Measurements from ENCODE around the gene VGF. TPM values are rescaled to one million over a fixed set of nuclear protein-coding genes. Genes with fewer than 3 reads are reported as not detected.
A peak's percentile ranks its signal among the peaks of the same experiment; 100 is the strongest.

The VGF gene
- total RNA-seq, 2 experiments from 2014 or later = 0.29 to 0.53 TPM

DNA sequence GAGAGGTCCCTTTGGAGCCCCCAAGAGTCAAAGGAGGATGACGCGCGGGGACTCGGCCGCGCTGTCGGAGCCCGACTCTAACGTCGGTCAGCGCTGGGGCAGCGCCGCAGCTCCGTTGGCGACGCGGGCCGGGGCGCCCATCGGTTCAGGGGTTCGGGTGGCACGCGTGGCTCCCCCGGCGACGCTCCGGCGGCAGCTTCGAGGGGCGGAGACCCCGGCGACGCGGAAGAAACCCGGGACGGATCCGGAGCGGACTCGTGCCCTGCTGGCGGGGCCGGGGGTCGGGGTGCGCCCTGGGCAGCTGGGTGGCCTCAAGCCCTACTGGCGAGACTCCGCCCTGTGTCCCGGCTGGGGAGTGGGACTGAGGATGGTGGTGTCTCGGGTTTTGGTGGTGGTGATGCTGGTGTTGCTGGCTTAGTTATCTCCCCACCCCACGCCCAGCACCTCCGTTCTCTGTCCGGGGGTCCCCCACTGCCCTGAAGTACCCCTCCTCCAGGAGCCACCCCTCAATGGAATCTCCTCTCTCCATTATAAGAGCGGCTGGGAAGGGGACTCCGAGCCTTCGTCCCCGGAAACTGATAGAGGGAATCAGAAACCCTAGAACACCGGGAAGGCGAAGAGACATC, 14.9 kb upstream of the VGF start, which contains the start of gene NAT16:
Gene NAT16, minus strand, starts transcription at position 164 of the 626 bp plus-strand sequence. CDS start 5,486 bp downstream, outside the sequence.
- Mint-ChIP-seq H3K27ac (no peak within 1 kb of the TSS), H3K36me3 (ENCODE audit: low read depth) (no peaks in the 10 kb centered on the region), H3K4me1 (ENCODE audit: low read depth) (peaks cover 2% of the 10 kb centered on the region), H3K27me3 (ENCODE audit: low read depth) (peaks cover 63% of the 10 kb centered on the region), H3K4me3 (no peak within 1 kb of the TSS), H3K9me3 (ENCODE audit: insufficient read depth) (no peaks in the 10 kb centered on the region)
- POLR2A ChIA-PET = no interaction called here
- CTCF ChIA-PET = interaction anchor here (1.8 kb wide), 1 partner anchor 36 kb away, joined by 5 read pairs; no protein-coding TSS in a partner anchor
- DNase-seq (no peak), ATAC-seq (no peak)

DNA sequence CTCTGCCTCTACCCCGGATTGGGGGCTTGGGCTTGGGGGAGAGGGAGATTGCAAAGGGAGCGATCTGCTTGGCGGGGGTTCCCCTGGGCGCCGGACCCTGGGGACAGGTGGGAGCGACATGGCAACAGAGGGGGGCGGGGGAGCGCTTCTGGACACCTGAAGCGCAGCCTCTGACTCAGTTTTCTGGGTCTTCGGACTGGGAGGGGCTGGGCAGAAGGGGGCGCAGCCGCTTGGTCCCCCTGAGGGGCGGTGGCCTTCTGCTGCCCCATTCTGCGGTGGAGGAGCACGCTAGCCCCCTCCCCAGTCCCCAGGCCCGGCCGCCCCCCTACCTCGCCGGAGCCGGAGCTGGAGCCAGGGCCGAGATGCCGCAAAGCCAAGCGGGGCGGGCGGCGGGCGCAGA, 14.3 kb upstream of the VGF start:
- ChIA-PET CTCF (interaction anchor here (1.8 kb wide), 1 partner anchor 36 kb away, joined by 5 read pairs; no protein-coding TSS in a partner anchor), POLR2A (no interaction called here)
- DNase-seq = no peak
- no peaks in the 10 kb centered on the region for H3K36me3 Mint-ChIP-seq (ENCODE audit: low read depth)
- peaks cover 2% of the 10 kb centered on the region for H3K4me1 Mint-ChIP-seq (ENCODE audit: low read depth)
- no peaks in the 10 kb centered on the region for H3K9me3 Mint-ChIP-seq (ENCODE audit: insufficient read depth)
- H3K27me3 Mint-ChIP-seq (ENCODE audit: low read depth) = peaks cover 65% of the 10 kb centered on the region
- H3K4me3 Mint-ChIP-seq = no peak overlapping the region
- ATAC-seq = no peak
- H3K27ac Mint-ChIP-seq = no peak overlapping the region

- Mint-ChIP-seq H3K27me3 (ENCODE audit: low read depth) (peaks cover 70% of the 10 kb centered on the region), H3K9me3 (ENCODE audit: insufficient read depth) (no peaks in the 10 kb centered on the region), H3K4me3 (no peak overlapping the region), H3K27ac (no peak overlapping the region), H3K4me1 (ENCODE audit: low read depth) (peaks cover 8% of the 10 kb centered on the region), H3K36me3 (ENCODE audit: low read depth) (no peaks in the 10 kb centered on the region)
- no peak for DNase-seq
- ChIA-PET POLR2A (no interaction called here), CTCF (no interaction called here)
- ATAC-seq = no peak
These were observed 13.7 kb upstream of the VGF start for GRCh38 chr7:101179117-101179516.

DNA sequence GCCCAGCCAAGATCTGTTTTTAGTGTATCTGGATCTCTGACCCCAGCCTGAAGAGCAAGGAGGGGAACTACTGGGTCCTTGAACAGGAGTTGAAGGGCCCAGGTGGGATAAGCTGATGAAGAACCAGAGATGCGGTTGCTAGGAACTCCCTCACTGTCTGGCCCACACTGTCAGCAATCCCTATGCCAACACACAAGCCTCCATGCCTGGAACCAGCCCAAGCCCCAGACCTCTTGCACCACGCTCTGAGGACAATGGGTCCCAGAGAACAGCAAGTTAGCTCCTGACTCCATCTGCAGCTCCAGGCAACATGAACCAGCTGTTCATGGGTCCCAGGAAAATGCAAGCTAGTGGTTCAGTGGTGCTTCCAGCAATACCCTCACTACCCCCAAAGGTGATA, 12.3 kb upstream of the VGF start:
- peaks cover 80% of the 10 kb centered on the region for H3K27me3 Mint-ChIP-seq (ENCODE audit: low read depth)
- ATAC-seq = no peak
- no peak overlapping the region for H3K4me3 Mint-ChIP-seq
- DNase-seq = no peak
- ChIA-PET CTCF (interaction anchor here (1.1 to 2.7 kb wide), 4 partner anchors 10 to 40 kb away, joined by 3 to 14 read pairs (median 8); partner anchors contain the start of genes PLOD3 and ZNHIT1), POLR2A (no interaction called here)
- no peak overlapping the region for H3K27ac Mint-ChIP-seq
- peaks cover 18% of the 10 kb centered on the region for H3K4me1 Mint-ChIP-seq (ENCODE audit: low read depth)
- H3K36me3 Mint-ChIP-seq (ENCODE audit: low read depth) = no peaks in the 10 kb centered on the region
- H3K9me3 Mint-ChIP-seq (ENCODE audit: insufficient read depth) = no peaks in the 10 kb centered on the region

DNA sequence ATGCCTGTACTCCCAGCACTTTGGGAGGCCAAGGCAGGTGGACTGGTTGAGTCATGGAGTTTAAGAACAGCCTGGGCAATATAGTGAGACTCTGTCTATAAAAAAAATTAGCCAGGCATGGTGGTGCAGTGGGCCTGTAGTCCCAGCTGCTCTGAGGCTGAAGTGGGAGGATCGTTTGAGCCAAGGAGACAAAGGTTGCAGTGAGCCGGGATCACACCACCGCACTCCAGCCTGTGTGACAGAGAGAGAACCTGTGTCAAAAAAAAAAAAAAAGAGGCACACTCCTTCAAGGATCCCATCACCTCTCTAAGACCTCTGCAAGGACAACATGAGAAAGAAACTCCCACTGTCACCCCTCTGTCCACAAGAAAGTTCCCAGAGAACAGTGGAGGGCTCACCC, 10.3 kb upstream of the VGF start:
- CTCF ChIA-PET = interaction anchor here (2.7 to 2.8 kb wide), 2 partner anchors 17 to 32 kb away, joined by 14 to 19 read pairs; no protein-coding TSS in a partner anchor
- H3K9me3 Mint-ChIP-seq (ENCODE audit: insufficient read depth) = no peaks in the 10 kb centered on the region
- no peaks in the 10 kb centered on the region for H3K36me3 Mint-ChIP-seq (ENCODE audit: low read depth)
- ATAC-seq = no peak
- no peak overlapping the region for H3K27ac Mint-ChIP-seq
- H3K27me3 Mint-ChIP-seq (ENCODE audit: low read depth) = peaks cover 83% of the 10 kb centered on the region
- peaks cover 33% of the 10 kb centered on the region for H3K4me1 Mint-ChIP-seq (ENCODE audit: low read depth)
- POLR2A ChIA-PET = no interaction called here
- H3K4me3 Mint-ChIP-seq = no peak overlapping the region
- no peak for DNase-seq

DNA sequence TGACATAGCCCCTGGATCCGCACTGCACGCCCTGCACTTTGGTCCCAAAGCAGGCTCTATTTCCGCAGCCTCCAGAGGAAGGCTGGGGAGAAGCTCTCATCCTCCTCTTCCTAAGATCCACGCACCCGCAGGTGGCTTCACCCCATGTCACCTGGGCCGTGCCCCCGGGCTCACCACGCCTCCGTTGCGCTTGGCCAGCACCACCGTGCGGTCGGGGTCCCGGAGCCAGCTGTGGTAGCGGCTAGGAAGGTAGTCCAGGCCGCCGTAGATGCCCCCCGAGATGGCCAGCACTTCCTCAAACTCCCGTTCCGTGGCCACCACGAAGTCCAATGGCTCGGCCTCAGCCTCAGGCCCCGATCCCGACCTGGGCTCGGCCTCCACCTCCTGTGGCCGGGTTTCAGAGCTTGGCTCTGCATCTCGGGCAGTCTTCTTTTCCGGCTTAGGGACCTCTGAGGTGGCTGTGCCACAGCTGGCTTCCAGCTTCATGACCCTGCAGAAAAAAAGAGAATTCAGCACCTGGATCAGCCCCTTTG, 9.0 kb upstream of the VGF start:
- no peaks in the 10 kb centered on the region for H3K9me3 Mint-ChIP-seq (ENCODE audit: insufficient read depth)
- peak overlapping the region; percentile 49 for H3K4me3 Mint-ChIP-seq
- H3K4me1 Mint-ChIP-seq (ENCODE audit: low read depth) = peaks cover 46% of the 10 kb centered on the region
- DNase-seq = no peak
- POLR2A ChIA-PET = interaction anchor here (1.2 to 1.3 kb wide), 2 partner anchors 9 to 43 kb away, joined by 3 read pairs; partner anchors contain the start of genes VGF and ZNHIT1
- peaks cover 83% of the 10 kb centered on the region for H3K27me3 Mint-ChIP-seq (ENCODE audit: low read depth)
- CTCF ChIA-PET = interaction anchor here (0.7 to 2.8 kb wide), 8 partner anchors 9 to 116 kb away, joined by 3 to 34 read pairs (median 6); partner anchors contain the start of gene VGF
- no peak for ATAC-seq
- no peak overlapping the region for H3K27ac Mint-ChIP-seq
- no peaks in the 10 kb centered on the region for H3K36me3 Mint-ChIP-seq (ENCODE audit: low read depth)

DNA sequence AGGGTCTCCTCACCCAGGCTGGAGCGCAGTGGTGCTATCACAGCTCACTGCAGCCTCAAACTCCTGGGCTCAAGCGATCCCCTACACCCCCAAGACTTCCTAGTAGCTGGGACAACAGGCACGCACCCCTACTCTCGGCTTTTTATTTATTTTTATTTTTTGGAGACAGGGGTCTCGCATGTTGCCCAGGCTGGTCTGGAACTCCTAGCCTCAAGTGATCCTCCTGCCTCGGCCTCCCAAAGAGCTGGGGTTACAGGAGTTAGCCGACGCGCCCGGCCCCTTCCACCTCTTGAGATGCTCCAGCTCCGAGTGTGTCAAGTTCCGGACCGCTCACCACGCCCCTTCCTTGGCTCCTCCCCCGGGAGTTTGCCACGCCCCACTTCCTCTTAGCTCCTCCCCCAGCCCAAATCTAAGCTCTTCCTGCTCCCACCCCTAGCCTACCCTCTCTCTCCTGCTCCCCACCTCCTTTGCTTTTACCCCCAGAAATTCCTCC, 8.4 kb upstream of the VGF start:
- Mint-ChIP-seq H3K27me3 (ENCODE audit: low read depth) (peaks cover 82% of the 10 kb centered on the region), H3K9me3 (ENCODE audit: insufficient read depth) (no peaks in the 10 kb centered on the region), H3K4me1 (ENCODE audit: low read depth) (peaks cover 49% of the 10 kb centered on the region), H3K27ac (no peak overlapping the region), H3K4me3 (peak overlapping the region; percentile 49), H3K36me3 (ENCODE audit: low read depth) (no peaks in the 10 kb centered on the region)
- ChIA-PET CTCF (interaction anchor here (0.7 to 2.8 kb wide), 9 partner anchors 9 to 117 kb away, joined by 3 to 34 read pairs (median 5); partner anchors contain the start of gene VGF), POLR2A (interaction anchor here (0.7 to 1.3 kb wide), 3 partner anchors 9 to 44 kb away, joined by 3 read pairs; partner anchors contain the start of genes VGF and ZNHIT1)
- ATAC-seq (peak; percentile 65), DNase-seq (peak; percentile 81)

DNA sequence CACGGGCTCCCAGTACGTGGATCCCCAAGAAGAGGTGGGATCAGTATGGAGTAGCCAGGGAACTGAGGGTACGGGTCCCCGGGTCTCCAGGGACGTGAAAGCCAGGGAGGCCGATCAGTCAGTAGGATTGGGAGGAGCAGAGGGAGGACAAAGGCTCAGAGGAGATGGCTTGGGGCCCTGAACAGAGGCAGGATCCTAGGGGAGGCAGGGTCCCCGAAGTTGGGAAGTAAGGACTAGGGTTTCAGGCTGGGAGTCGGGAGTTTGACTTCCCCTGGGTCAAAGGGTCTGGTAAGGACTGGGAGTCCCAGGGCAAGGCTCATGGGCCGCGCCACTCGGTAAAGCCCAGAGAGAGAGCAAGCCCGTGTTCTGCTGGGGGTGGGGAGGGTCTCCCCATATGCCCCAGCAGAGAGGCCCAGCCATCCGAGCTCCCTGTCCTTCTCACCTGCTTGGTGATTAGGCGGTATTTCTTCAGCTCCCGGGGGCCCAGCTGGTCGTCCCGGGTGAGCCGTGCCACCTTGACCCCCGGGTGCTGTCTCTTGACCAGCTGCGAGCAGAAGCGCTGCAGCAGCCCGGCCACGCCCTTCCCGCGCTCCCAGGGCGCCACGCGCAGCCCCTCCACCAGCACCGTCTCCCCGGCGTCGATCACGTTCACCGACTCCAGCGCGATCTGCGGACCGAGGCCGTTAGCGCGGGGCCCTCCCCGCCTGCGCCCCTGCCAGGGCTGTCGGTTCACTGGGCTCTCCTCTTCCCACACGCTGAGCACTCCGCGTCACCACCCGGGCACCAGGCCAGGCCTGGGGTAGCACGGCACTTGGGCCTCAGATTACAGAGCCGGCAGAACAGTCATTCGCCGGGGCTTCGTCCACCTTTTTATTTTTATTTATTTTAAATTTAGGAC, 7.7 kb upstream of the VGF start:
- ChIA-PET POLR2A (interaction anchor here (0.7 to 1.3 kb wide), 3 partner anchors 8 to 45 kb away, joined by 3 read pairs; partner anchors contain the start of genes VGF and ZNHIT1), CTCF (interaction anchor here (0.7 to 2.8 kb wide), 9 partner anchors 8 to 117 kb away, joined by 3 to 34 read pairs (median 5); partner anchors contain the start of gene VGF)
- Mint-ChIP-seq H3K4me1 (ENCODE audit: low read depth) (peaks cover 52% of the 10 kb centered on the region), H3K36me3 (ENCODE audit: low read depth) (no peaks in the 10 kb centered on the region), H3K9me3 (ENCODE audit: insufficient read depth) (no peaks in the 10 kb centered on the region), H3K27me3 (ENCODE audit: low read depth) (peaks cover 82% of the 10 kb centered on the region), H3K27ac (no peak overlapping the region), H3K4me3 (no peak overlapping the region)
- DNase-seq = no peak
- ATAC-seq = no peak

DNA sequence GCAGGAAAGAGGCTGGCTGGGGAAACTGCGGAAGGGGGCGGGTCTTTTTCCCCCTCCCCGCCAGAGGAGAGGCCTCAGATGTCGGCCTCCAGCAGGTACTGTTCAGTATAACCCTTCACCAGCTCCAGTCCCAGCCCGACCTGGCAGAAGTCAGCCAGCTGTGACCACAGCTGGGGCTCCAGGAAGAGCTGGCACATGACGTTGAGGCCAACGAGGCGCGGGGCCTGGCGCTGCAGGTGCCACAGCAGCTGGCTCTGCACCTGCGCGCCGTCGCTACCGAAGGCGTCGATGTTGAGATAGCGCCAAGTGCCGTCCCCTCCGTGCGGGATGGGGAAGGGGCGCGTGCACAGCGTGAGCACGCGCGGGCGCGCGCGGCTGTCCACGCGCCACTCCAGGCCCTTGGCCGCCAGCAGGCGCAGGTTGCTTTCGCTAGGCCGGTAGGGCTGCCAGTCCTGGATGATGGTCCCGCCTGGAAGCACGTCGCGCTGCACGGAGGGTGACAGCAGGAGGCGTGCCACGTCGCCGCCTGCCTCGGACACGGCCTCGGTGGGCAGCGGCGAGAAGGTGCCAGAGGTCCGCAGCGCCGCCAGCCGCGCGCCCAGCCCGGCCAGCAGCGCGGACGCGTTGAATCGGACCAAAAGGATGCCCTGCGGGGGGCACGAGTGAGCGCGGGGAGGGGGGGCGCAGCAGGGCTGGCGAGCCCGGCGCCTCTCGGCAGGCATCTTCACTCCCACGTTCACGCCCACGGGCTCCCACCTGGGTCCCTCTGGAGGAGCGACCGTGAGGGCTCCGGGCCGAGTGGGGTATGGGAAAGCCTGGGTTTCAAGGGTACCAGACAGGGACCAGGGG, 6.9 kb upstream of the VGF start:
- H3K4me1 Mint-ChIP-seq (ENCODE audit: low read depth) = peaks cover 52% of the 10 kb centered on the region
- DNase-seq = no peak

GRCh38 chr7:101171442-101171837, 6.1 kb upstream of the VGF start:
- Mint-ChIP-seq H3K36me3 (ENCODE audit: low read depth) (no peaks in the 10 kb centered on the region), H3K4me1 (ENCODE audit: low read depth) (peaks cover 57% of the 10 kb centered on the region), H3K4me3 (no peak overlapping the region), H3K27ac (no peak overlapping the region), H3K9me3 (ENCODE audit: insufficient read depth) (no peaks in the 10 kb centered on the region), H3K27me3 (ENCODE audit: low read depth) (peaks cover 84% of the 10 kb centered on the region)
- DNase-seq (no peak), ATAC-seq (no peak)
- POLR2A ChIA-PET = no interaction called here
- CTCF ChIA-PET = interaction anchor here (0.8 to 3.1 kb wide), 9 partner anchors 13 to 119 kb away, joined by 3 to 59 read pairs (median 6); no protein-coding TSS in a partner anchor

More for the DNA sequence above, 6.9 kb upstream of the VGF start:
- peaks cover 83% of the 10 kb centered on the region for H3K27me3 Mint-ChIP-seq (ENCODE audit: low read depth)
- H3K36me3 Mint-ChIP-seq (ENCODE audit: low read depth) = no peaks in the 10 kb centered on the region
- ChIA-PET POLR2A (no interaction called here), CTCF (interaction anchor here (0.8 to 3.1 kb wide), 5 partner anchors 20 to 118 kb away, joined by 3 to 59 read pairs (median 6); no protein-coding TSS in a partner anchor)
- no peak overlapping the region for H3K4me3 Mint-ChIP-seq
- H3K27ac Mint-ChIP-seq = no peak overlapping the region
- ATAC-seq = no peak
- no peaks in the 10 kb centered on the region for H3K9me3 Mint-ChIP-seq (ENCODE audit: insufficient read depth)

Measured in activated CD8-positive, alpha-beta T cell treated with anti-CD3 and anti-CD28 coated beads, Interleukin-2, amount 10 ng/mL, durations not matched to agents 7 days and 5 days (primary cell).